HG02610 (cell line): ENCODE data around the gene VPS37D.
"Not testable (repeated sequence)": the region's sequence is repeated elsewhere in the genome, so short reads cannot be mapped to it uniquely, and the experiment has no call there.

Experiments used
- ATAC-seq: cut with Tn5 transposase; IDR thresholded peaks from one replicate; pipeline ENCODE4 v1.9.1; 2021; ENCODE audit warnings: mild to moderate bottlenecking, moderate library complexity; ENCODE audit not compliant: unreplicated experiment

VPS37D gene

DNA sequence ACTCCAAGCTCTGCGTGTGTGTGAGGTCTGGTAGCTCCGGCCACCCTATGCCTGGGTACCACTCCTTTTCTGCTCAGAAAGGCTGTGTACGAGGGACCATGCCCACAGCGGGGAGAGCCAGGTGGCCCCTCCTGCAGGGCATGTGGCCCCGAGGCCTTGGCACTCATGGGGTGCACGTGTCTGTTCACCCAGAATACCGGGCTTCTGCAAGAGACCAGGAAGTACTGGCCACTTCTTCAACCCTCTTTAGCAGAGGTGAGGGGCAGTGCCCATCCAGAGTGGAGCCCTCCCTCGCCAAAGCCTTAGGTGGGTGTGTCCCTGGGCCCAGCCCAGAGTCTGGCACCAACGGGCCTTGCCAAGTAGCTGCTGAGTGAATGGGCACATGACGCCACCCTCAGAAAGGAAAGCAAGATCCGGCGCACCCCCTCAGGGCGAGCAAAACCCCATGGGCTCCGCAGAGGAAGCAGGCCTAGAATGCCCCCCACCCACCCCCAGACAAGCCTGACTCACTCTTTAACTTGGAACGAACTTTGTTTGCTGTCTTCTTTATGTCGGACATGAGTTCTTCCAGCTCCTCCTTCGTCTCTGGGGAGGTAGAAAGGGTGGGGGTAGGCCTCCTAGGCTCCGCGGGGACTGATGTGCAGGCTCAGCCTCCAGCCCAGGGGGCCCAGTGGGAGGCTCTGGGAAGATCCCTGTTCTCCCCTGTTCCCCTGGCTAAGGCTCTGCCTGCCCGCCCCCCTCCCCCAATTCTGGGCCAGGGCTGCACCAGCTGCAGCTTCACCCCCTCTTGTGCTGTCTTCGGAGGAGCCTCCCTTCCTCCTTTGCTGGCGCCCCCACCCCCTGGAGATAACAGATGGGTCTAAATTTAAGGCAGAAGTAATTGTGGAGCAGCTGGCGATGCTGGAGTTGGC lies 37.3 kb downstream of the VPS37D start:
- ATAC-seq: no peak

DNA sequence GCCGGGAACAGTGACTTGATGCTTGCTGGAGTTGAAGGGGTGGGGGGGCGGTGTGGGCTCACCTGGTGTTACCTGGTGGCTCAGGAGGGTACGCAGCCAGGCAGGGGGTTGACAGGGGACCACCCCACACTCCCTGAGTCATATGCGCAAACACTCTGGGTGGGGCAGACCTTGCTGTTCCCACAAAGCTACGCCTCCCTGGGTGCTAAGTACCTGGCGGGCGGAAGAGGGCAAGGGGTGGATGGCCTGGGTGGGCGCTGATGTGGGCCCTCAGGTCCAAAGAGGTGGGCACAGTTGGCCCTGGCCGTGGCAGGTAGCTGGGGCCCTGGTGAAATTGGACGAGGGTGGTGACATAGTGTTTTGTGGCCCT lies 37.9 kb downstream of the VPS37D start:
- no peak for ATAC-seq

DNA sequence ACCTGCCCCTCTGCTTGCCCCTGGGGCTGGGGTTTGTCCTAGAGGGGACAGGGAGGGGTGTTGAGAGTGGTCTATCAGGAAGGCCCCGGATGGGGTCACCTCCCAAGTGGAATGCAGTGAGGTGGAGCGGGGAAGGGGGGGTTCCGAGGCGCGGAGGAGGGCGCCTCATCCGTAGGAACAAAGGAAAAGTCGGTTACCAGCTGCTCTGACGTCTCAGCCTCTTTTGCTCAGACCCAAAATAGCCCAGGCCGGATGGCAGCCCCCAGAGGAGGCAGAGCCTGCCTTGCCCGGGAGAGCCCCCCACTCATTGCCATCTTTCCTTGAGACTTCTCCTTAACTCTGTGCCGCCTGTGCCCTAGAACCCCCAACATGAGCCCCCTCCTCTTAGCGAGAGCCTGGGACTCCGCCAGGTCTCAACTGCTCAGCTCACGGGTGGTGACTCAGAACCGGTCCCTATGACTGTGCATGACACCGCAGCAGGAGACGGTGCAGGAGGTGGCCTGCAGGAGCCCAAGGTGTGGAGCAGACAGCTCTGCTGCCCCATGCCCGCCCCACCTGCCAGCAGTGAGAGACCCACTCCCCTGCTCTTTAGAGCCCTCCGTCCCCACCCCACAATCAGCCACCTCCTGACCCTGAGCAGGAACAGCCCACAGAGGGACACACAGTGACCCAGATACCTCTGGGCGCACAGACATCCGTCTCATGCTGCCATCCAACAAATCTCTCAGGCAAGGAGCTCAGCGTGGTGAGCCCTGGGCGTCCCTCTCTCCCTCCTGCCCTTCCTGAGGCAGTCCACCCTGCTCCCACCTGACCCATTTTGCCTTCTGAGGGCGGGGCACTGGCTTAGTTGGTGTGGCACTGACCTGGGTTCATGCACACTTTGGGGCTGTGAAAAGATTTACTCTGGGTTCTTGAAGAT lies 38.8 kb downstream of the VPS37D start:
- no peak for ATAC-seq

DNA sequence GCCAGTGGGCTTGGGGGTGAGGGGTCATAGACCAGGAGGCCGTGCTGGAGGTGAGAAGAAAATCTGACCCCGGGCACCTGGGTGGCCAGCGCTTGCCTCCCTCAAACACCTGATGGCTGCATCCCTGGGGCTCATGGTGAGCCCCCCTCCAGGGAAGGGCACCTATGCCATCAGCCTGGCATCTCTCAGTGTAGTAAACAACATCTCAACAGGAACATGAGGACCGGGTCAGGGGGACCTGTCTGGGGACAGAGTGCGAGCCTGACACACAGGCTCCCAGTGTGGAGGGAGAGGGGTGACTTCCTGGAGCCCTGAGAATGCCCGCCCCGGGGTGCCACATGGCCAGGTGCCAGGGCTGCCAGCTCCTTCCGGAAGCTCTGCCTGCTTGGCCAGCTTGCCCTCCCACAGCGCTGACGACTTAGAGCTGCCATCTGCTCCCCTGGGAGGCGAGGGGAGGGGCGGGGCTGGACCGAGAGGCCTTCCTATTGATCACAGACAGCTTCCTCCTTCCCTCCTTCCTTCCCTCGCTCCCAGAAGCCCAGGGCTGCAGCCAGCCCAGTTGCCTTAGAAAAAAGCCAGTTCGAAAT lies 39.5 kb downstream of the VPS37D start:
- ATAC-seq: no peak

DNA sequence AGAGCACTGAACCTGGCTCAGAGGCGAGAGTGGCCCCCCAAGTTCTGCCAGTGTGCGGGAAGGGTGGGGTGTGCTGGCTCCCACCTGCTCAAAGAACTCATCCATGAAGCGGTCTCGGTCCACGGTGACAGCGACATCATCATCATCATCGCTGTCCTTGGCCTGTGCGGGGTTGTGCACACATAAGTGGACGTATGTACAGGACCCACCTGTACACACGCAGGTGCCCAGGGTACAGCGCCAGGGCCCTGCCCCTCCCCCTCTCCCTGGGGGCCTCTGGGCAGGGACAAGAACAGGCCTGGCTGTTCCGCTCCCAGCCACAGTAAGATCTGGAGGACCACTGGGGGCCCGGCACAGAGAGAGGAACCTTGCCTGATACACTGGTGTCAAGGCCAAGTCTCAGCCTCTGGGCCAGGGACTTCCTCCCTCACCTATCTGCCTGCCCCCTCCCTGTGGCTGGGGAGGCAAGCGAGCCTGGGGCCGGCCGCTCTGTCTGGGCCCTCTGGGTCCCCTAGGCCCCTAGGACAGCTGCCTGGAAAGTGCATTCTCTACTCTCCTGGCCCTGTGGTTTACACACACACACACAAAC lies 41.4 kb downstream of the VPS37D start:
- no peak for ATAC-seq

DNA sequence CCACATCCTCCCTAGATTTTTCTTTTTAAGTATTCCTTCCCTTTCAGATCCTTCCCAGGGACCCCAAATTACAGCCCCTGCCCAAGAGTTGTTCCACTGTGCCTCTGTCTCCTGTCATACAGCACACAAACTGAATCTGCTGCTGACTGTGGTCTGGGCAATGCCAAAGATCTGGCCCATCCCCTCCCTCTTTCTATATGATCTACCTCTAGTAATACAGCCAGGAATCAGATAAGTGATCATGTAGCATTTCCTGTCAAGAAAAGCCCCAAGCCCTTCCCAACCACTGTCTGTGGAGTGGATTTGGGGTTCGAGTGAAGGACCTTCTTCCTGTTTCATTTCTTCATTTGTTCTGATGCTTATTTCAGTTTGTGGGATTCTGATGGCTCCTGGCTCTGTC lies 45.1 kb downstream of the VPS37D start:
- no peak for ATAC-seq

DNA sequence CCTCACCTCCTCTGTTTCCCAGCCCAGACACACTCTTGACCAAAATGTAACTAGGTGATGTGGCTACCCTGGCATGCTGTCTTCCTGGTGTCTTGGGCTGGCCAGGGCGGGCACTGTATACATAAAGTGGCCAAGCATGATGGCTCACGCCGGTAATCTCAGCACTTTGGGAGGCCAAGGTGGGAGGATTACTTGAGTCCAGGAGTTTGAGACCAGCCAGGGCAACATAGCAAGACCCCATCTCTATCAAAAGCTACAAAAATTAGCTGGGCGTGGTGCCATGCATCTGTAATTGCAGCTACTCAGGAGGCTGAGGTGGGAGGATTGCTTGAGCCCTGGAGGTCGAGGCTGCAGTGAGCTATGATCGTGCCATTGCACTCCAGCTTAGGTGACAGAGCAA lies 45.7 kb downstream of the VPS37D start:
- not testable (repeated sequence) for ATAC-seq

DNA sequence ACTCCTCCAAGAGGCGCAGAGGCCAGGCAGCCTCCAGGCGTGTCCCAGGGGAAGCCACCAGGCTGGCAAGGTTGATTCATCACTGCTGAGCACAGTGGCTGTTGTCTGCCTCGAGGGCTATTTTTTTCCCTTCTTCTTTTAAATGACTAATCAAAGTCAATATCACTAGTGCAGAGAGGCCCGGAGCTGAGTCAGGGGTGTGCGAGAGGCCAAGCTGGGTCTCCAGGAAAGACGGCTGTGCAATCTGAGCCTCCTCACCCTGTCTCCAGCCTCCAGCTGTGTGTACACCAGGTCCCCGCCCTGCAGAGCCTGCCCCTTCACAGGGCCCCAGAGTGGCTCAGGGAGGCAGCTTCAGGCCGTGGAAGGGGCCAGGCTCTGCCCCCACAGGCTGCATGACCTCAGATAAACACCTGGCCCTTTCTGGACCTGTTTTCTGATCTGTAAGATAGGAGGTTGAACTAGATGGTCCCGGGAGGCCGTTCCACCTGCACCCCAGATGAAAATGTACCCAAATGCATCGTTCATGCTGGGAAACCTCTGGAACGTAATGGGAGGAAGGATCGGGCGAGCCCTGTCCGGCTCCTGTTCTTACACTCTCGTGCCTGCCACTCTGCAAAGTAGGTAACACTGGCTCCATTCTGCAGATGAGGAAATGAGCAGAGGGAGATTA lies 48.2 kb downstream of the VPS37D start:
- no peak for ATAC-seq

DNA sequence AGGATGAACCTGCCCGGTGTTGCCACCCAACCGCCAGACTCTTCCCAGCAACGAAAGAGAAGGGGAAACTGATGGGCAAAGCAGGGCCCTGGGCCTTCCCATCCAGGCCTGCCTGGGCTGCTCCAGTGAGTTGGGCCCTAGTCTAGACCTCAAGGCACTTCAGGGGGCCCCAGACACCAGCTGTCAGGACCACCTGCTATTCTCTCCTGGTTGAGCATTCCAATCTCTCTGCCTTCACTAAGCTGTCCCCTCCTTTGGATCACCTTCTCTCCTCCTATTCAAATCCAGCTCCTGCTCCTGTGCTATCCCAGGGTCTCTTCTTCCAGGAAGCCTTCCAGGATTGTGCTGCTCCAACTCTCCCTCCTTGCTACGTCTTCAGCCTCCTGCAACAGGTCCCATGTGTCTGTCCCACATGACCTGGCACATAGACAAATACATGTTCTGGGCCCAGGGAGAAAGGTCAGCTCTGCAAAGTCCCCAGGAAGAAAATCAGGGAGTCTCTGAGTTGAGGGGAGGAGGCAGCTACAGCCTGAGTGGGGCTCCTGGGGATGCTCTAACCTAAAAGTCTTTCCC lies 48.8 kb downstream of the VPS37D start:
- ATAC-seq: no peak

DNA sequence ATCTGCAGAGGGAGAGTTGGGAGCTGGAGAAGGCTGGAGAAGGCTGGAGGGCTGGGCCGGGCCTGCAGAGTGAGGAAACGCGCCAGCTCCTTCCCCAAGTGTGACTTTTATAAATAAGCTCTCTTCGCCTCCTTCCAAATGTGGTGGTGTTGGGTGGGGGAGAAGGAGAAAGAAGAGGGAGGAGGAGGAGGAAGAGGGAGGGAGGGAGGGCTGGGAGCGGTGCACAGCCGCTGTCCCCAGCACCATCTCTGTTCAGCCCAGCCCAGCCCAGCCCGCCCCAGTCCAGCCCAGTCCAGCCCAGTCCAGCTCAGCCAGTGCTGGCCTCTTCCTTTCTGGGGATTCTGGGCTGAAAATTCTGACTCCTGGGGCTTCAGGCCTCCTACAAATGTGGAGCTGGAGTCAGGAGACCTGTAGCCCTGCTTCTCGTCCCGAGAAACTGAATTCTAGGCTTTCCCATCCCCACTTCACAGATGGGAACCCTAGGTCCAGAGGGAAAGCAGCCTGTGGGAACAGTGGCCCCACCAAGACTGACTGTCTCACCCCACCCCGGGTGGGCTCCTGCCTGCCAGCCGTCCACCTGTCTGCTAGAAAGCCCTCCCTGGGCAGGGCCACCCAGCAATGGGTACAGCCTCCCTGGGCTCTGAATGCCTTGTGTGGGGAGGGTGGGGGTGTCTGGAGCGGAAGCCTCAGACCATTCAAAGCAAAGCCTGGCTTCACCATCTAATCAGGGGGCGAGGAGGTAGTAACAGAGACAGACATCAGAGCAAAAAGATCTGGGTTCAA lies 49.6 kb downstream of the VPS37D start:
- no peak for ATAC-seq

DNA sequence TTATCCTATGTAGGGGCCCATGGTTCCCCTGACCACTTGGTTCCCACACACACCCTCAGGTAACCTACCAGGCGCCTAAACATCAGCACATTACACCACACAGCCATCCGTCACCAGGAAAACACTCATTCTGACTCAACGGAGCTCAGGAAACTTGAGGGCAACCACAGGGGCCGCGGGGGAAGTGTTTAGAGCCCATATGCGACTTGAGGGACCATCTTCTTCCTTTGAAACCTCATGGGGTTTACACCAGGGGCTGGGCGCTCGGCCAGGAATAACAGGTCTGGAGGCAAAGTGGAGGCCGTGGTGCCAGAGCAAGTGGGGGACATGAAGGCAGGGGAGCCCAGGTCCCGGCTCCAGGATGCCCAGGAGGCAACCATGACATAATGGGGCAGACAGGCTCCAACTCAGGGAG lies 50.4 kb downstream of the VPS37D start:
- ATAC-seq: peak; percentile 37

DNA sequence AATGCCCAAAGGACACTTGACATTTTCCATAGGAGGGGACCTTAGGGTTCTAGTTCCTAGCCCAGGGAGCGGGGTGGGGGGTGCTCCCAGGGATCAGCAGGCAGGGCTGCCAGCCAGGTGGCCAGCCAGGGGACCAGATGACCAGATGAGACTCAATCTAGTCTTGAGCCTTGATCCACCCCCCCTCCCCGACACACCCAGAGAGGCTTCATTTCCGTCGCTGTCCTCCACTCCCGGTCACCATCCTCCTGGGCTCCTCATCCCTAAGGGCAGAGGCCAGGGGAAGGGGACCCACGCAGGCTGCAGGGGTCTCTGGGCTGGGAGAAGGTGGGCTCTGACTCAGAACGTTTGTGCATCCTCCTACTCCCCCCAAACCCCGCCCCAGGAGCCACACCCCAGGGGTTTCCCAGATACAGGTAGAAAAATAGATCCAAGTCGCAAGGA lies 50.8 kb downstream of the VPS37D start:
- peak; percentile 2 for ATAC-seq

DNA sequence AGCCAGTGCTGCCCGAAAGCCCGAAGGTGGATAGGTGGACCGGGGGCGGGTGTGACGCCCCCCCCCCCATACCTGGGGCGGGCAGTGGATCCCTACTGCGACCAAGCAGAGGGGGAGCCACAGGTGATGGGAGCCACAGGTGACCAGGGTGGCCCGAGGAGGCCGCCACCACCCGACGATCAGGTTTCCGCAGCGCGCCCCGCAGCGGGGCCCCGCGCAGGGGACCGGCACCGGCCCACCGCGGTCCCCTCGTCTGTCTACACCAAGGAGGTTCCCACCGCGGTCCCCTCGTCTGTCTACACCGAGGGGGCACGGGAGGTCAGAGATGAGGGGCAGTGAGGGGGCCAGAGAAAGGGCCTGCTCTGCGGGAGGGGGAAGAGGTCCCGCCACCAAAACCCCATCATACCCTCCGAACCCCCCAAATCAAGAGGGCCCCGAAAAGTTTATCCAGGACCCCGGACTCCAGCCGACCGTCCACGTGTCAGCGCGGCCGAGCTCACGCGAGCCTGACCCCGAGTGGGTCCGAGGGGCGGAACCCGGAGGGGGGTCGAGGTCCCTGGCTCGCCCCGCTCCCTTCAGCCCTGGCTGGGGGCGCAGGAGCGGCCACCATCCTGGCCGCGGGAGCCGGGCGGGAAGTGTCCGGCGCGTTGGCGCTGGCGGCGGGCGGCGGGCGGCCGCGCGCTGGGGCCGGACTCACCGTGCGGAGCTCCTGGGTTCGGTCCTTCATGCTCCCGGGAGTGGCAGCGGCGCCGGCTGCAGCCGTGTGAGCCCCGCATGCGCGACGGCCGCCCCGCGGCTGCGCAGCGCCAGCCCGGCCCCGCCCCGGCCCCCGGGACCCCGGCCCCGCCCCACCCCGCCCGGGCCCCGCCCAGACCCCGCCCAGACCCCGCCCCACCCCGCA lies 51.5 kb downstream of the VPS37D start, which contains the start of gene STX1A:
Gene STX1A, minus strand, starts transcription at position 765 of the 901 bp plus-strand sequence. Its CDS starts 38 bp downstream, at position 727.
- ATAC-seq: peak; percentile 44

DNA sequence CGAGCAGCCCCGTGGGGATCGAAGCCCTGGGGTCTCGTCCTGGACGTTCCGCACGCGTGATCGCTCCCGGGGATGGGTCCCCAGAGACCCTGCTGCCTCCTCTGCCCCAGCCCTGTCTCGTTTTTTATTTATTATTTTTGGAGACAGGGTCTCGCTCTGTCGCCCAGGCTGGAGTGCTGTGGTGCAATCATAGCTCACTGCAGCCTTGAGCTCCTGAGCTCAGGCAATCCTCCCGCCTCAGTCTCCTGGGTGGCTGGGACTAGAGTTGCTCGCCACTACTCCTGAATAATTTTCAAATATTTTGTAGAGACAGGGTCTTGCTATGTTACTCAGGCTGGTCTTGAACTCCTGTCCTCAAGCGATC lies 52.2 kb downstream of the VPS37D start:
- no peak for ATAC-seq

DNA sequence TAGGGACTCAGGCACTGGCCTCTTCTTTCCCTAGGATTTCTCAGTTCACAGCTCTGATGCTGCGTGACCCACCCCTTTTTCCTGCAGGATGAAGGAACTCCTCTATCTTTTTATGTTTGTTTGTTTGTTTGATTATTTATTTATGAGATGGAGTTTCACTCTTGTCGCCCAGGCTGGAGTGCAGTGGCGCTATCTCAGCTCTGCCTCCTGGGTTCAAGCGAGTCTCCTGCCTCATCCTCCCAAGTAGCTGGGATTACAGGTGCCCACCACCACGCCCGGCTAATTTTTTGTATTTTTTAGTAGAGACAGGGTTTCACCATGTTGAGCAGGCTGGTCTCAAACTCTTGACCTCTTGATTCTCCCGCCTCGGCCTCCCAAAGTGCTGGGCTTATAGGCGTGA lies 52.8 kb downstream of the VPS37D start:
- not testable (repeated sequence) for ATAC-seq

DNA sequence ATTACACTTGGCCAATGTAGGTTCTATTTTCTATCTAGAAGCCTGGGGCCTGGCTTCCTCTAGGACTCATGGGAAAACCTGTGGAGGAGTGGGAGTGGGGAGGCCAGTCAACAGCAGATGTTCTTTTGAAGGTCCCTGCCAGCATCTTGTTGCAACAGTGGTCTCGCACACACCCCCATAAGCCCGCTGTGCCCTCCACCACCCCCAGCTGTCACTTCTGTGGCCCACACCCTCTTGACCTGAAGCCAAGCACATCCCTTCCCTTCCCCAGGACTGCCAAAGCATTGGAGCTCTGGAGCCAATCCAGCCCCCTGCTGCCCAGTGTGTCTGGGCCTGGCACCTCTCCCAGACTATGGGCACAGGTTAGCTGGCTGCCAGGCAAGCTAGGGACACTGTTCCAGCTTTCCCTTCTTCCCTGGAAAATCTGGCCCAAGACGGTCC lies 53.8 kb downstream of the VPS37D start:
- ATAC-seq: no peak
